COLO668 (cell line): ENCODE data around the gene SLC6A6.
A peak's percentile ranks its signal among the peaks of the same experiment; 100 is the strongest.

Experiments used
- DNase-seq: peaks from one replicate; lab custom pipeline; 2025; ENCODE audit not compliant: unreplicated experiment; lab: John Stamatoyannopoulos, UW

The SLC6A6 gene

GRCh38 chr3:14464521-14464920 is 62.1 kb downstream of the SLC6A6 start:
- no peak for DNase-seq

- DNase-seq, result no peak
Observed at GRCh38 chr3:14465425-14465824, 63.0 kb downstream of the SLC6A6 start.

- DNase-seq, result no peak
Observed at GRCh38 chr3:14466179-14466903, 63.9 kb downstream of the SLC6A6 start.

- peak; percentile 16 for DNase-seq
Observed at GRCh38 chr3:14467814-14468620, 65.6 kb downstream of the SLC6A6 start.

GRCh38 chr3:14468621-14468981 is 66.2 kb downstream of the SLC6A6 start:
- no peak for DNase-seq

- DNase-seq, result no peak
Observed at GRCh38 chr3:14470461-14470860, 68.1 kb downstream of the SLC6A6 start.

GRCh38 chr3:14471016-14471415 is 68.6 kb downstream of the SLC6A6 start:
- no peak for DNase-seq

- DNase-seq, result no peak
Observed at GRCh38 chr3:14471690-14472089, 69.3 kb downstream of the SLC6A6 start.

- DNase-seq, result no peak
Observed at GRCh38 chr3:14472471-14473351, 70.3 kb downstream of the SLC6A6 start.

GRCh38 chr3:14473411-14473891 is 71.0 kb downstream of the SLC6A6 start:
- DNase-seq, result no peak

GRCh38 chr3:14474363-14475081 is 72.1 kb downstream of the SLC6A6 start:
- DNase-seq, result no peak

GRCh38 chr3:14475621-14476020 is 73.2 kb downstream of the SLC6A6 start:
- DNase-seq, result no peak

- DNase-seq, result no peak
Observed at GRCh38 chr3:14476583-14477265, 74.3 kb downstream of the SLC6A6 start.

GRCh38 chr3:14477311-14477935 is 75.0 kb downstream of the SLC6A6 start:
- no peak for DNase-seq

- DNase-seq, result no peak
Observed at GRCh38 chr3:14478956-14479550, 76.6 kb downstream of the SLC6A6 start.

GRCh38 chr3:14479591-14479990 is 77.2 kb downstream of the SLC6A6 start:
- DNase-seq, result no peak

- no peak for DNase-seq
Observed at GRCh38 chr3:14480207-14481017, 78.0 kb downstream of the SLC6A6 start.

GRCh38 chr3:14481018-14481645 is 78.7 kb downstream of the SLC6A6 start:
- DNase-seq, result no peak
